BLaER1 treated with 17β-estradiol and CSF1 and Interleukin-3, amounts not matched to agents 10 nM and 100 nM (cell line): ENCODE data around the gene NGEF.

Source experiments
- H3K27ac ChIP-seq, 11 experiments: shearing (Covaris generic); formaldehyde crosslinking; 2 replicates each; pipeline ENCODE4 v1.8.1; 2022
- H3K27me3 ChIP-seq, 11 experiments: shearing (Covaris generic); formaldehyde crosslinking; 2 replicates each; pipeline ENCODE4 v1.8.1; 2022
- H3K36me3 ChIP-seq, 11 experiments: shearing (Covaris generic); formaldehyde crosslinking; 2 replicates each; pipeline ENCODE4 v1.8.1; 2022
- H3K4me1 ChIP-seq, 10 experiments: shearing (Covaris generic); formaldehyde crosslinking; 2 replicates each; pipeline ENCODE4 v1.8.1; 2022
- H3K4me2 ChIP-seq, 11 experiments: shearing (Covaris generic); formaldehyde crosslinking; 2 replicates each; pipeline ENCODE4 v1.8.1; 2022
- H3K4me3 ChIP-seq, 10 experiments: shearing (Covaris generic); formaldehyde crosslinking; 2 replicates each; pipeline ENCODE4 v1.8.1; 2022
- H3K9ac ChIP-seq, 11 experiments: shearing (Covaris generic); formaldehyde crosslinking; 2 replicates each; pipeline ENCODE4 v1.8.1; 2022
- H3K9me3 ChIP-seq, 11 experiments: shearing (Covaris generic); formaldehyde crosslinking; replicated peaks in 1 of 11; 2 replicates each; pipeline ENCODE4 v1.8.1; 2022
- H4K20me1 ChIP-seq, 11 experiments: shearing (Covaris generic); formaldehyde crosslinking; 2 replicates each; pipeline ENCODE4 v1.8.1; 2022
- Cebpa-rat ChIP-seq, 11 experiments: shearing (Covaris generic); IDR thresholded peaks; 2 replicates each; pipeline ENCODE4 v1.8.1; 2022

NGEF gene

GRCh38 chr2:232838406-232838874 lies 174.6 kb downstream of the NGEF start:
- Histone ChIP-seq H3K36me3 (peaks cover 68 to 95% (median 88%) of the 10 kb centered on the region in 11 experiments), H4K20me1 (peaks cover 0 to 54% (median 15%) of the 10 kb centered on the region in 11 experiments; a peak in 7 of 22 replicates), H3K9me3 (no peaks in the 10 kb centered on the region), H3K27me3 (no peaks in the 10 kb centered on the region), H3K9ac (peak overlapping the region in 5 of 11 experiments; percentile 6 to 46 (median 41); a peak in 5 of 22 replicates), H3K4me2 (peak overlapping the region; percentile 23 to 93 (median 70)), H3K4me3 (peak overlapping the region in 2 of 10 experiments; percentile 10 to 20; a peak in 1 of 20 replicates), H3K4me1 (peaks cover 14 to 52% (median 33%) of the 10 kb centered on the region in 10 experiments), H3K27ac (peak overlapping the region in 7 of 11 experiments; percentile 32 to 58 (median 40); a peak in 11 of 22 replicates)
- TF ChIP-seq Cebpa-rat (IDR thresholded peaks at IDR 0.05), result no peak

- H3K27ac ChIP-seq, result 0 out of 22 replicates have a peak overlapping the region, but pooled peaks of 1 of the 11 experiments have one; percentile 40
- peaks cover 69 to 96% (median 89%) of the 10 kb centered on the region in 11 experiments for H3K36me3 ChIP-seq
- H3K4me1 ChIP-seq, result peaks cover 14 to 47% (median 33%) of the 10 kb centered on the region in 10 experiments
- TF ChIP-seq Cebpa-rat (IDR thresholded peaks at IDR 0.05), result no peak
- no peak overlapping the region for H3K9ac ChIP-seq
- H3K4me2 ChIP-seq, result peak overlapping the region in 3 of 11 experiments; percentile 72 to 93 (median 80); a peak in 5 of 22 replicates
- H4K20me1 ChIP-seq, result peaks cover 0 to 45% (median 15%) of the 10 kb centered on the region in 11 experiments; a peak in 6 of 22 replicates
- no peaks in the 10 kb centered on the region for H3K9me3 ChIP-seq
- no peak overlapping the region for H3K4me3 ChIP-seq
- H3K27me3 ChIP-seq, result no peaks in the 10 kb centered on the region
Measured at GRCh38 chr2:232836934-232837333, 176.1 kb downstream of the NGEF start.

GRCh38 chr2:232835687-232836208 lies 177.3 kb downstream of the NGEF start:
- TF ChIP-seq Cebpa-rat (IDR thresholded peaks at IDR 0.05), result no peak
- Histone ChIP-seq H3K4me3 (no peak overlapping the region), H3K9ac (no peak overlapping the region), H3K4me2 (no peak overlapping the region), H3K27me3 (no peaks in the 10 kb centered on the region), H3K36me3 (peaks cover 69 to 96% (median 89%) of the 10 kb centered on the region in 11 experiments), H3K4me1 (peaks cover 14 to 43% (median 33%) of the 10 kb centered on the region in 10 experiments), H4K20me1 (peaks cover 0 to 43% (median 15%) of the 10 kb centered on the region in 11 experiments; a peak in 6 of 22 replicates), H3K9me3 (no peaks in the 10 kb centered on the region), H3K27ac (no peak overlapping the region)

- no peak overlapping the region for H3K4me3 ChIP-seq
- H3K4me1 ChIP-seq, result peaks cover 13 to 24% (median 18%) of the 10 kb centered on the region in 10 experiments
- no peak for TF ChIP-seq Cebpa-rat (IDR thresholded peaks at IDR 0.05)
- H3K4me2 ChIP-seq, result no peak overlapping the region
- peaks cover 78 to 96% (median 87%) of the 10 kb centered on the region in 11 experiments for H3K36me3 ChIP-seq
- no peak overlapping the region for H3K27ac ChIP-seq
- H3K9me3 ChIP-seq, result no peaks in the 10 kb centered on the region
- no peak overlapping the region for H3K9ac ChIP-seq
- peaks cover 0 to 27% (median 15%) of the 10 kb centered on the region in 11 experiments; a peak in 6 of 22 replicates for H4K20me1 ChIP-seq
- no peaks in the 10 kb centered on the region for H3K27me3 ChIP-seq
Measured at GRCh38 chr2:232833830-232834229, 179.2 kb downstream of the NGEF start.

GRCh38 chr2:232831496-232831895 lies 181.6 kb downstream of the NGEF start:
- Histone ChIP-seq H3K9me3 (no peaks in the 10 kb centered on the region), H3K4me2 (no peak overlapping the region), H3K27me3 (no peaks in the 10 kb centered on the region), H3K27ac (no peak overlapping the region), H3K9ac (no peak overlapping the region), H3K36me3 (peaks cover 72 to 96% (median 93%) of the 10 kb centered on the region in 11 experiments), H3K4me1 (peaks cover 0 to under 1% (median 0%) of the 10 kb centered on the region in 10 experiments; a peak in 2 of 20 replicates), H3K4me3 (no peak overlapping the region), H4K20me1 (peaks cover 0 to 12% (median 4%) of the 10 kb centered on the region in 11 experiments; a peak in 4 of 22 replicates)
- no peak for TF ChIP-seq Cebpa-rat (IDR thresholded peaks at IDR 0.05)

- Histone ChIP-seq H3K27ac (no peak overlapping the region), H3K27me3 (no peaks in the 10 kb centered on the region), H3K4me2 (no peak overlapping the region), H3K36me3 (peaks cover 70 to 99% (median 92%) of the 10 kb centered on the region in 11 experiments), H3K4me3 (no peak overlapping the region), H3K9me3 (peaks cover 0 to 7% (median 0%) of the 10 kb centered on the region in 11 experiments; a peak in 4 of 22 replicates), H4K20me1 (peaks cover 0 to 12% (median 4%) of the 10 kb centered on the region in 11 experiments; a peak in 4 of 22 replicates), H3K9ac (no peak overlapping the region), H3K4me1 (no peaks in the 10 kb centered on the region)
- TF ChIP-seq Cebpa-rat (IDR thresholded peaks at IDR 0.05), result no peak
Measured at GRCh38 chr2:232829988-232830387, 183.1 kb downstream of the NGEF start.
